Neural progenitor cell (in vitro differentiated cells): Measurements from ENCODE around the gene RPL7A.
"Not testable (repeated sequence)": the region's sequence is repeated elsewhere in the genome, so short reads cannot be mapped to it uniquely, and the experiment has no call there.

Experiments
- CTCF ChIP-seq: fragments of 200-600 bp; sonication (generic); IDR thresholded peaks from 2 replicates; pipeline ENCODE4 v1.5.1; 2017; ENCODE audit warnings: antibody characterized with exemption, mild to moderate bottlenecking
- EZH2 ChIP-seq: fragments of 200-600 bp; sonication (generic); IDR thresholded peaks from 2 replicates; pipeline ENCODE4 v1.6.1; 2017; ENCODE audit warnings: antibody characterized with exemption, mild to moderate bottlenecking, moderate library complexity
- EZH2phosphoT487 ChIP-seq: fragments of 200-600 bp; sonication (generic); IDR thresholded peaks from 2 replicates; pipeline ENCODE4 v1.6.1; 2017; ENCODE audit warnings: antibody characterized with exemption

DNA sequence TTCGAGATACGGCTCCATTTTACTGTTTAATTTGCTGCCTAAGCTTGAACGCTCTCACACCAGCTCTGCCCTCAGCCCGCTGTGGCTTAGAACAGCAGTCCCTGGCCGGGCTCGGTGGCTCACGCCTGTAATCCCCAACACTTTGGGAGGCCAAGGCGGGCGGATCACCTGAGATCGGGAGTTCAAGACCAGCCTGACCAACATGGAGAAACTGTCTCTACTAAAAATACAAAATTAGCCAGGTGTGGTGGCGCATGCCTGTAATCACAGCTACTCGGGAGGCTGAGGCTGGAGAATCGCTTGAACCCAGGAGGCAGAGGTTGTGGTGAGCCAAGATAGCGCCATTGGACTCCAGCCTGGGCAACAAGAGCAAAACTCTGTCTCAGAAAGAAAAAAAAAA is 29.3 kb downstream of the RPL7A start:
- TF ChIP-seq EZH2, CTCF, EZH2phosphoT487: not testable (repeated sequence)
